Mesenchymal stem cell (in vitro differentiated cells and primary cell): ENCODE measurements around the gene TEKT5.

Source experiments
- DNase-seq: peaks from one replicate; pipeline ENCODE4 v3.0.0-alpha.2; 2013
- H2AFZ ChIP-seq: one replicate; pipeline ENCODE4 v1.6.1; 2013; ENCODE audit warnings: low read depth, mild to moderate bottlenecking, control low read depth, inconsistent platforms, low read length, moderate library complexity
- H2AK5ac ChIP-seq: 2 replicates; pipeline ENCODE4 v1.6.1; 2013; ENCODE audit warnings: low read length, moderate library complexity, mild to moderate bottlenecking, inconsistent platforms; ENCODE audit not compliant: severe bottlenecking
- H2BK120ac ChIP-seq: one replicate; pipeline ENCODE4 v1.6.1; 2013; ENCODE audit warnings: low read depth, mild to moderate bottlenecking, inconsistent platforms, low read length, moderate library complexity
- H2BK12ac ChIP-seq, 2 experiments: one replicate each; pipeline ENCODE4 v1.6.1; 2013; ENCODE audit warnings: inconsistent platforms in 2 of 2, low read length in 2 of 2, mild to moderate bottlenecking in 2 of 2, moderate library complexity in 2 of 2, control low read depth in 1 of 2
- H2BK15ac ChIP-seq: one replicate; pipeline ENCODE4 v1.6.1; 2013; ENCODE audit warnings: mild to moderate bottlenecking, low read depth, inconsistent platforms; ENCODE audit not compliant: poor library complexity, severe bottlenecking
- H2BK5ac ChIP-seq: 2 replicates; pipeline ENCODE4 v1.6.1; 2013; ENCODE audit warnings: low read depth, mild to moderate bottlenecking, low read length, control low read depth, inconsistent platforms; ENCODE audit not compliant: poor library complexity, severe bottlenecking
- H3K14ac ChIP-seq, 2 experiments: one replicate each; pipeline ENCODE4 v1.6.1; 2013; ENCODE audit warnings: inconsistent platforms in 2 of 2, low read length in 2 of 2, control low read depth in 1 of 2, mild to moderate bottlenecking in 1 of 2, moderate library complexity in 1 of 2
- H3K18ac ChIP-seq, 2 experiments: one replicate each; pipeline ENCODE4 v1.6.1; 2013; ENCODE audit warnings: inconsistent platforms in 2 of 2, low read length in 2 of 2, control low read depth in 1 of 2, low read depth in 1 of 2, mild to moderate bottlenecking in 1 of 2
- H3K23ac ChIP-seq, 2 experiments: one replicate each; pipeline ENCODE4 v1.6.1; 2013; ENCODE audit warnings: inconsistent platforms in 2 of 2, low read length in 2 of 2, mild to moderate bottlenecking in 2 of 2, moderate library complexity in 2 of 2, control low read depth in 1 of 2
- H3K27ac ChIP-seq: 2 replicates; pipeline ENCODE4 v1.5.1; 2013; ENCODE audit warnings: mild to moderate bottlenecking, moderate library complexity, low read length, control low read depth, inconsistent platforms; ENCODE audit not compliant: poor library complexity, severe bottlenecking
- H3K27me3 ChIP-seq, 2 experiments: 2 replicates each; pipeline versions ENCODE4 v1.6.1 to v1.7.0; 2013; ENCODE audit warnings: low read length in 2 of 2, mild to moderate bottlenecking in 2 of 2, moderate library complexity in 2 of 2, control low read depth in 1 of 2, inconsistent platforms in 1 of 2; ENCODE audit not compliant: control insufficient read depth in 1 of 2, insufficient read depth in 1 of 2
- H3K36me3 ChIP-seq, 2 experiments: 2 replicates each; pipeline versions ENCODE4 v1.6.1 to v1.7.0; 2013; ENCODE audit warnings: low read length in 2 of 2, control low read depth in 1 of 2, inconsistent platforms in 1 of 2, low read depth in 1 of 2, mild to moderate bottlenecking in 1 of 2; ENCODE audit not compliant: insufficient read depth in 2 of 2, control insufficient read depth in 1 of 2
- H3K4ac ChIP-seq, 2 experiments: one replicate each; pipeline ENCODE4 v1.6.1; 2013; ENCODE audit warnings: inconsistent platforms in 2 of 2, low read length in 2 of 2, mild to moderate bottlenecking in 2 of 2, moderate library complexity in 2 of 2, control low read depth in 1 of 2, low read depth in 1 of 2
- H3K4me1 ChIP-seq: 2 replicates; pipeline ENCODE4 v1.6.1; 2013; ENCODE audit warnings: low read depth, low read length, control low read depth; ENCODE audit not compliant: control insufficient read depth, insufficient read depth
- H3K4me2 ChIP-seq: 2 replicates; pipeline ENCODE4 v1.6.1; 2013; ENCODE audit warnings: low read length, mild to moderate bottlenecking, inconsistent platforms; ENCODE audit not compliant: poor library complexity, severe bottlenecking
- H3K4me3 ChIP-seq, 2 experiments: 2 replicates each; pipeline versions ENCODE4 v1.5.1 to v1.7.0; 2013; ENCODE audit warnings: low read length in 2 of 2, mild to moderate bottlenecking in 2 of 2, control low read depth in 1 of 2, low read depth in 1 of 2; ENCODE audit not compliant: insufficient read depth in 1 of 2
- H3K79me1 ChIP-seq: replicated peaks from 2 replicates; pipeline ENCODE4 v1.6.1; 2013; ENCODE audit warnings: mild to moderate bottlenecking, control low read depth, low read length, inconsistent platforms; ENCODE audit not compliant: poor library complexity, severe bottlenecking
- H3K9ac ChIP-seq: 2 replicates; pipeline ENCODE4 v1.7.0; 2013; ENCODE audit warnings: mild to moderate bottlenecking, low read length, moderate library complexity
- H3K9me3 ChIP-seq: 2 replicates; pipeline ENCODE4 v1.7.0; 2013; ENCODE audit warnings: mild to moderate bottlenecking, low read length; ENCODE audit not compliant: control insufficient read depth
- H4K8ac ChIP-seq: one replicate; pipeline ENCODE4 v1.6.1; 2013; ENCODE audit warnings: inconsistent platforms, mild to moderate bottlenecking, low read length, moderate library complexity
- H4K91ac ChIP-seq: one replicate; pipeline ENCODE4 v1.6.1; 2013; ENCODE audit warnings: mild to moderate bottlenecking, low read length, inconsistent platforms
- WGBS: methylation state at CpG from one replicate; pipeline ENCODE4 v1.1.7; 2013; ENCODE audit warnings: mixed read lengths; 5-methylcytosine and 5-hydroxymethylcytosine counted together

The TEKT5 gene

DNA sequence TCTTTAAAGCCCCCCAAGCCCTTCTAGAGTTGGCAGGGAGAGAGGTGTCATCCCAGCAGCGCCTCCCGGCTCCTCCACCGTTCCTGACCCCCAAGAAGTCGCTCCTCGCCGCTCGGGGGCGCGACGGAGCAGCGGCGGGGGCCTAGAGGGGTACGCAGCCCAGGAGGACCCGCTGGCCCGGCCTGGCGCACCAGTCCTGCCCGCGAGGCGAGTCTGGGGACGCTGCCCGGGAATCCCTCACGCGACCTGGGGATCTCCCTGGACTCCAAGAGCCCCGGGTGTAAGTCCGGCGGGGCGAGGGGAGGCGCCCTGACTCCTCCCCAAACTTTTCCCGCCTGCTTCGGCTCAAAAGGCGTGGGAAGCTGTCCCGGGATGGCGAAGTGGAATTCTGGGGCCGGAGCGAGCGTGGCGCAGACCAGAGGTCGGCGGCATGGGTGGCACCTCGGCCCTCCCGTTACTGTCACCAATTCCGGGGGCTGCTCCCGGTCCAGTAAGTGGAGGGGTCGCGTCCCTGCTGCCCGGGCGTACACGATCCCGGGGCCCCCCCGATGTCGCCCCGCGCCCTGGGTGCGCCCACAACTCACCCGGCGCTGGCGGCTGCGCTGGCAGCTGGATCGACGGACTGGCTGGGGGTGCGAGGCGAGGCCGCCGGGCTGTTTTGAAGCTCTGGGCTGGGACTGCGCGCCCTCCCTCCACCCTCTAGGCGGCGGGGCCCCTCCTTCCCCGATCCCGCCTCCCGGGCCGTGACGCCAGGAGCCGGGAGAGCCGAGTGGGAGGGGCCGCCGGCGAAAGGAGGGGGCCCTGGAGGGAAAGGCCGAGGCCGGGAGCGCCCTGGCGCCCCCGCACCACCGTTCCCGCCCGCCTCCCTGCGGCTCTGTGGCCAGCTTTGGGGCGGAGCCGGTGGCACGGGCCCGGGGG lies 114.5 kb downstream of the TEKT5 start, which contains the start of gene EMP2:
Gene EMP2 (minus strand): TSS at position 634 of the 918 bp plus-strand sequence. CDS start 32,981 bp downstream, outside the sequence.
- Histone ChIP-seq H2BK15ac (peak within 1 kb of the TSS; percentile 80), H2AK5ac (no peak within 1 kb of the TSS)

DNA sequence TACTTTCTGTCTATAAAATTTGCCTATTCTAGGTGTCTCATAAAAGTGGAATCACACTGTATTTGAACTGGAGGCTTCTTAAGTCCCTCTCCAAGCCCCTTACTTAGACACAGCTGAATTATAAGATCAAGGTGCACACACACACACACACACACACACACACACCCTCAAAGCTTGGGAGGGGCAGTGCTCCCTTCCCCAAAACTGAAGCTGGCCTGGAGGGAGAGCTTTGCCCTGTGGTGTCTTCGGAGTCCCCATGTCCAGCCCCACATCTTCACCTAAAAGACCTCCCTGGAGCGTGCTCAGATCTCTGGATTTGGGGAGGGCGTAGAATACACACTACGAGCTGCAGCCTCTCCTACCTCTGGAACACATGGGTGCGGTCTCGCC lies 115.2 kb downstream of the TEKT5 start:
- DNase-seq = peak; percentile 4
- 19% methylated on average over 5 of the region's 6 CpGs for WGBS
- Histone ChIP-seq H3K27ac (no peak overlapping the region), H2BK12ac (peak overlapping the region in 1 of 2 experiments; percentile 29), H3K23ac (peak overlapping the region in 1 of 2 experiments; percentile 34), H2BK5ac (no peak overlapping the region), H2AFZ (peak overlapping the region; percentile 94), H3K79me1 (no peaks in the 10 kb centered on the region), H3K9me3 (no peaks in the 10 kb centered on the region), H3K4me1 (peaks cover 17% of the 10 kb centered on the region), H3K14ac (no peak overlapping the region), H3K36me3 (no peaks in the 10 kb centered on the region), H2AK5ac (no peak overlapping the region), H2BK120ac (no peak overlapping the region), H3K4me2 (peak overlapping the region; percentile 99), H3K4me3 (peak overlapping the region in 1 of 2 experiments; percentile 87), H4K8ac (no peak overlapping the region), H3K4ac (no peak overlapping the region), H4K91ac (no peak overlapping the region), H3K18ac (no peak overlapping the region), H3K9ac (peak overlapping the region; percentile 87), H2BK15ac (no peak overlapping the region), H3K27me3 (peaks cover 0 to 9% of the 10 kb centered on the region in 2 experiments)

More for the DNA sequence above, 114.5 kb downstream of the TEKT5 start, which contains the start of gene EMP2:
- peak within 1 kb of the TSS; percentile 87 for H3K9ac ChIP-seq
- peak within 1 kb of the TSS; percentile 99 for H3K4me2 ChIP-seq
- peak within 1 kb of the TSS in 1 of 2 experiments; percentile 89 for H3K14ac ChIP-seq
- H3K9me3 ChIP-seq = no peaks in the 10 kb centered on the region
- peak within 1 kb of the TSS; percentile 94 for H2AFZ ChIP-seq
- peak within 1 kb of the TSS; percentile 75 to 85 for H3K4ac ChIP-seq
- H3K27me3 ChIP-seq = peaks cover 0 to 9% of the 10 kb centered on the region in 2 experiments
- H3K36me3 ChIP-seq = no peaks in the 10 kb centered on the region
- H4K8ac ChIP-seq = peak within 1 kb of the TSS; percentile 79
- peak within 1 kb of the TSS; percentile 72 to 87 for H3K4me3 ChIP-seq
- H2BK12ac ChIP-seq = peak within 1 kb of the TSS in 1 of 2 experiments; percentile 78
- H2BK5ac ChIP-seq = no peak within 1 kb of the TSS
- peak within 1 kb of the TSS in 1 of 2 experiments; percentile 85 for H3K23ac ChIP-seq
- peak within 1 kb of the TSS; percentile 76 for H4K91ac ChIP-seq
- H2BK120ac ChIP-seq = peak within 1 kb of the TSS; percentile 74
- no peaks in the 10 kb centered on the region for H3K79me1 ChIP-seq
- H3K18ac ChIP-seq = peak within 1 kb of the TSS; percentile 68 to 95
- WGBS = under 1% methylated on average over 76 of the region's 91 CpGs
- H3K4me1 ChIP-seq = peaks cover 17% of the 10 kb centered on the region
- H3K27ac ChIP-seq = no peak within 1 kb of the TSS
- DNase-seq = peak; percentile 81

GRCh38 chr16:10578474-10579316 lies 116.0 kb downstream of the TEKT5 start:
- Histone ChIP-seq H3K4me2 (no peak overlapping the region), H2BK12ac (no peak overlapping the region), H3K36me3 (no peaks in the 10 kb centered on the region), H3K4me1 (peaks cover 17% of the 10 kb centered on the region), H3K23ac (no peak overlapping the region), H2BK120ac (no peak overlapping the region), H3K4ac (no peak overlapping the region), H3K9ac (peak overlapping the region; percentile 87), H3K27me3 (peaks cover 0 to 9% of the 10 kb centered on the region in 2 experiments), H3K9me3 (no peaks in the 10 kb centered on the region), H2BK15ac (no peak overlapping the region), H3K14ac (no peak overlapping the region), H4K8ac (peak overlapping the region; percentile 39), H2BK5ac (no peak overlapping the region), H2AK5ac (no peak overlapping the region), H2AFZ (no peak overlapping the region), H3K27ac (no peak overlapping the region), H3K18ac (no peak overlapping the region), H4K91ac (peak overlapping the region; percentile 7), H3K79me1 (no peaks in the 10 kb centered on the region), H3K4me3 (peak overlapping the region in 1 of 2 experiments; percentile 87)
- 81% methylated on average over 17 of the region's 20 CpGs for WGBS
- no peak for DNase-seq
